SH-SY5Y (cell line): ENCODE data around the gene NPPC.

Experiments
- GATA2 ChIP-seq: IDR thresholded peaks from 2 replicates; pipeline ENCODE4 v1.6.1; 2011; ENCODE audit warnings: mild to moderate bottlenecking, low read depth, low read length
- GATA3 ChIP-seq: IDR thresholded peaks from 2 replicates; pipeline ENCODE4 v1.6.1; 2011; ENCODE audit warnings: low read depth, mild to moderate bottlenecking, low read length, moderate library complexity

- no peak for TF ChIP-seq GATA2
- no peak for TF ChIP-seq GATA3
Observed at GRCh38 chr2:231911381-231911780, 14.8 kb downstream of the NPPC start.
